DMS53 treated with DMSO at 0.1 percent for 48 hours (cell line): ENCODE results near the gene CCDC178.
"Not testable (repeated sequence)": the region's sequence is repeated elsewhere in the genome, so short reads cannot be mapped to it uniquely, and the experiment has no call there.

Experiments
- DNase-seq: peaks from one replicate; lab custom pipeline; 2025; ENCODE audit not compliant: unreplicated experiment; lab: John Stamatoyannopoulos, UW

The CCDC178 gene

DNA sequence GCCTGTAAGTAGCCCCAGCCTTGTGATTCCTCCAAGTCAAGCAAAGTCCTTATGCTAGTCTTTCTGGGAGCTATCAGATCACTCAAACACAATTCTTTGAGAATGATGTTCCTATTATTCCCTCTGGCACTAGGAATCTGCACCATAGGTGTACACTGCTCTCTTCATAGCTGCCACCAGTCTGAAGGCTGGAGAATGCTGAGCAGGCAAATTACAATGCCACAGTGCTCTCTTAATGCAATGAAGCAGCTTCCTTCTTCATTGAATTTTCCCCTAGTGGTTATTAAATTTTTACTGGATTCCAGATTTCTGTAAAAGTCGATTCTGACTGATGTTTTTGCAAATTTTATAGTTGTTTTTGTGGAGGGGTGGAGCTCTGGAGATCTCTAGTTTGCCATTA, 84.8 kb downstream of the CCDC178 start:
- peak; percentile 24 for DNase-seq

DNA sequence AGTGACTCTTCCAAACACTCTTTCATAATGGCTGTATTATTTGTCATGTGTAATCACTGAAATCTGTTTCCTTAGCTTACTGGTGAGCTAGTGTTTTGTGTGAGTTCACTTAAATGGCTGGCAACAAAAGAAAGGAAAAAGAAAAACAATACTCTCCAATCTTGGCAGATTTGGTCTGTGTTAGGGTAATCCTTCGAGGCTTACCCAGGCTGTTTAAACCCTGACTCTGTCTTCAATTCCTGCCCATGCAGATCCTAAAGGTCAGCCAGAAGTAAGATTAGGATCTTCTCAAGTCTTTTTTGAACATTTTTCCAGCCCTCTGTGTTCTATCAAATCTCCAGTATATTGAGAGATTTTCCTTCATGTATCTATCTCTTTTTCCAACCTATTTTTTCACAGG, 85.3 kb downstream of the CCDC178 start:
- peak; percentile 77 for DNase-seq

DNA sequence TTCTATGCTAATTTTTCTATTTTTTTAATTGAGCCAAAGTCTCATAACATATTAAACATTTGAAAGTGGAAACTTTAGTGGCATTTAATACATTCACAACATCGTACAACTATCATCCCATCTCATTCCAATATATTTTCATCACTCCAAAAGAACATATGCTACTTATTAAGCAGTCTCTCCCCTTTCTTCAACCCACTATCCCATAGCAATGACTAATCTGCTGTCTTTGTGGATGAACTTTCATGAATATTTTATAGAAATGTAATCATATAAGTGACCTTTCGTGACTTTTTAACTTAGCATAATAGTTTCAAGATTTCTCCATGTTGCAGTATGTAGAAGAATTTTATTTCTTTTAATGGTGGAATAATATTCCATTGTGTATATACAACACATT, 90.3 kb downstream of the CCDC178 start:
- DNase-seq, result no peak

DNA sequence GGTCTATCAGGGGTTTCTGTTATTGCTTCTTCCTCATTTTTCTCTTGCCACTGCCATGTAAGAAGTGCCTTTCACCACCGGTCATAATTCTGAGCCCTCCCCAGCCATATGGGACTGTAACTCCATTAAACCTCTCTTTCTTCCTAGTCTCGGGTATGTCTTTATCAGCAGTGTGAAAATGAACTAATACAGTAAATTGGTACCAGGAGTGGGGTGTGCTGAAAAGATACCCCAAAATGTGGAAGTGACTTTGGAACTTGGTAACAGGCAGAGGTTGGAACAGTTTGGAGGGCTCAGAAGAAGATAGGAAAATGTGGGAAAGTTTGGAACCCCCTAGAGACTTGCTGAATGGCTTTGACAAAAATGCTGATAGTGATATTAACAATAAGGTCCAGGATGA, 100.8 kb downstream of the CCDC178 start:
- not testable (repeated sequence) for DNase-seq

DNA sequence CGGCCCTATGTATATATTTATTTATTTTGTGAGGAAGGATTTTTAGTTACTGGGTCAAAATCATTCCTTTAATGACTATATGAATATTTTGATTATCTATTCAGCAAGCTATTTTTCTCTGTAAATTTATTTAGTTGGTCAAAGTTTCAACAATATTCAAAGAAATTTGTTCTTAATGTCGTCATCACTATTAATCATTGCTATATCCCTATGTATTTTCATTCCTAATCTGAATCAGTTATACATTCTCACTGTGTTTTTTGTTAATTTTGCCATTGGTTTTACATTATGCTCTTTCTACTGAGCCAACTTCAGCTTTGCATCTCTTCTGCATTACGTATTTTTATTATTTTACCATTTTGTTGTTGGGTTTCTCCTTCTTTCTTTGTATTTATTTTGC, 105.7 kb downstream of the CCDC178 start:
- DNase-seq, result no peak

DNA sequence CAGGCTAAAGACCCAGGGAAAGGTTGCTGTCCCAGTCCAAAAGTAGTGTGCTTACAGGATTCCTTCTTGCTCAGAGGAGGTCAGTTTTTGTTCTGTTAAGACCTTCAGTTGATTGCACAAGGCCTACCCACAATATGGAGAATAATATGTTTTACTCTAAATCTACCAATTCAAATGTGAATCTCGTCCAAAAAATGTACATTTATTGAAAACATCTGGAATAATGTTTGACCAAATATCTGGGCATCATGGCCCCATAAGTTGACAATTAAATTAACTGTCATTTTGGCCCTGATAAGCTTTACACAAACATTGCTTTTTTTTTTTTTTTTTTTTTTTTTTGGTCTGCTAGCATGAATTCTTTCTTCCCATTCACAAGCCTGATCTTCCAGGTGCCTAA, 109.8 kb downstream of the CCDC178 start:
- no peak for DNase-seq

DNA sequence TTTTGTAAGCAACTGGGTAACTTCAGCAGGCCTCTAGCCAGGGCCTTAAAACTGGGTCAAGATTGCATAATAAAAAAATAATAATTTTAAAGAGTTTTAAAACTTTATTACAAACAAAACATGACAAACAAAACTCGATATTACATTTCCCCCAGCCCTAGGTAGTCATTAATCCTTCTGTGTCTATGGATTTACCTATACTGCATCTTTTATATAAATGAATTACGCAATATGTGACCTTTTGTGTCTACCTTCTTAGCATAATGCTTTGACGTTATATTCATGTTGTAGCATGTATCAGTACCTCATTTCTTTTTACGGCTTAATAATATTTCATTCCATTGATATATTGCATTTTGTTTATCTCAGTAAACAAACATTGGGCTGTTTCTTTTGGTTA, 113.5 kb downstream of the CCDC178 start:
- no peak for DNase-seq

DNA sequence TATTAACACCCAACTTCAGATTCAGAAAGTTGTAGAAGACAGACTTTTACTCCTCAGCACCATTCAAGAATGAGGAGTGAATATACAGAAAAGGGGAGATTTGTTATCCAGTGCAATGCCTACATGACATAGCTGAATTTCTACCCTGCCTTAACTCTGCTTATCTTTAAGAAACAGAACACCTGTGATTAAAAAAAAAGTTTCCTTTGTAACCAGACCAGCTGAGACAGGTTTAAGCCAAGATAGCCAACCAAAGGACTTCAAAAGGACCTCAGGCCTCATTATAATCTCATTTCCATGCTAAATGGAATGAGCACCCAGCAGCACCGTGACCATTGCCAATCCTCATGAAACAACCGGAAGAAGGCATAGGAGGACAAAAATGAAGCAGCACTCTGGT, 122.9 kb downstream of the CCDC178 start:
- DNase-seq, result no peak

DNA sequence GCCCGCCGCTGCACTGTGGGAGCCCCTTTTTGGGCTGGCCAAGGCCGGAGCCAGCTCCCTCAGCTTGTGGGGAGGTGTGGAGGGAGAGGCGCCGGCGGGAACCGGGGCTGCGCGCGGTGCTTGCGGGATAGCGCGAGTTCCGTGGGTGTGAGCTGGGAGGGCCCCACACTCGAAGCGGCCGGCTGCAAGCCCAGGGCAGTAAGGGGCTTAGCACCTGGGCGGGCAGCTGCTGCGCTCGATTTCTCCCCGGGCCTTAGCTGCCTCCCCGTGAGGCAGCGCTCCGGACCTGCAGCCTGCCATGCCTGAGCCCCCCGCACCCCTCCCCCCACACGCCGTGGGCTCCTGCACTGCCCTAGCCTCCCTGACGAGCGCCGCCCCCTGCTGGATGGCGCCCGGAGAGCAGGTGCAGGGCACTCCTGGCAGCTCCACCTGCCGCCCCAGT, 124.4 kb downstream of the CCDC178 start:
- no peak for DNase-seq

DNA sequence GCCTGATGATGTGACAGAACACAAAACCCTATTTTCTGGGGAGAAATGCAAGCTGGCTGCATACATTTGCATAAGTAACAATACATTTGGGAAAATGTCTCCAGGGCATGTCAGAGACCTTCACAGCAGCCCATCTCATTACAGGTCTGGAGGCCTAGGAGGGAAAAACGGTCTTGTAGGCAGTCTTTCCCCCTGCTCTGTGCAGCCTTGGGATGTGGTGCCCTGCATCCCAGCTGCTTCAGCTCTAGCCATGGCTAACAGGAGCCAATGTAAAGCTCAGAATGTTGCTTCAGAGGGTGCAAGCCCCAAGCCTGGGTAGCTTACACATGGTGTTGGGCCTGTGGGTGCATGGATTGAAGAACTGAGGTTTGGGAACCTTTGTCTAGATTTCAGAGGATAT, 133.0 kb downstream of the CCDC178 start:
- no peak for DNase-seq

DNA sequence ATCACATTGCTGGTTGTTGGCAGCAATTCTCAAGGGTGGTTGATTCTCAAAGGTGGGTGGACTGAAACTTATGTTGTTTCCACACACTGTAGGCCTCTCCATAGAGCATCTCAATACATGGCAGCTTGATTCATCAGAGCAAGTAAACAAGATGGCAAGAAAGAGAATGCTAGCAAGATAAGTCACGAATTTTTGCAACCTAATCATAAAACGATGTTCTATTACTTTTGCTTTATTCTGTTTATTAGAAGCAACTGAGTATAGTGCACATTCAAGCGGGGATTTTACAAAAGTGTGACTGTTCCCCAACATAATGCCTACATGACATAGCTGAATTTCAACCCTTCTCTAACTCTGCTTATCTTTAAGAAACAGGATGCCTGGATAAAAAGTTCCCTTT, 136.2 kb downstream of the CCDC178 start:
- no peak for DNase-seq

DNA sequence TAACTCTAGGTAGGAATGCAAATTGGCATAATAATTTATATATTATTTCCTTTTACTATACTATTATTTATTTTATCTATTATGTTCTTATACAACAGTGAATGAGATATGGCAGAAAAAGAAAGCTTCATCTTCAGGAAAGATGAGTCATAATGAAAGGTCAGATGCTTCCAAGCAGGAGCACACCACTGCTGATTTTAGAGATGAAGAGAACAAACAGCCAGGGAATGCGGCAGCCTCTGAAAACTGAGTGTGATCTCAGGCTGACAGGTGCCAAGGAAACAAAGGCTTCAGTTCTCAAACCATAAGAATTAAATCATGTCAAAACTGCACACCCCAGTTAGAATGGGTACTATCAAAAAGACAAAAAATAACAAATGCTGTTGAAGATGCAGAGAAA, 149.0 kb downstream of the CCDC178 start:
- DNase-seq, result peak; percentile 80

DNA sequence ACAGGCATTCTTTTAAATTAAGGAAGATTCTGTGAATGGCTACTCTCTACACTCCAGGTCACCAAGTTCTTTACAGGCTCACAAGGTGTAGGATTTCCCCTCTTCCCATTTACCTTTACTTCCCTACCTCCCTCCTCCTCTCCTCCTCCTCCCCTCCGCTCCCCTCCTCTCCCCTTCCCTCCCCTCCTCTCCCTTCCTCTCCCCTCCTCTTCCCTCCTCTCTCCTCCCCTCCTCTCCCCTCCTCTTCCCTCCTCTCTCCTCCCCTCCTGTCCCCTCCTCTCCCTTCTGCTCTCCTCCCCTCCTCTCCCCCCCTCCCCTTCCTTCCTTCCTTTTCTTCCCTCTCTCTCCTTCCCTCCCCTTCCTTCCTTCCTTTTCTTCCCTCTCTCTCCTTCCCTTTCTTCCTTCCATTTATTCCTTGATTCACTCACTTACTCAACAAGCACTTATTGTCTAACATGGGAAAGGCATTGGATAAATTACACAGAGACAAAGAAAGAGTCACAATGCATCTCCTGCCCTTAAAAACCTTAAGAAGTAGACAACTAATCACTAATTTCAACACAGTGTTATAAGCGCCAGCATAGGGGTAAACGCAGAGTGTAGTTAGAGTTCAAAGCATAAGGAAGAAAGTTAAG, 152.3 kb downstream of the CCDC178 start:
- DNase-seq, result no peak

DNA sequence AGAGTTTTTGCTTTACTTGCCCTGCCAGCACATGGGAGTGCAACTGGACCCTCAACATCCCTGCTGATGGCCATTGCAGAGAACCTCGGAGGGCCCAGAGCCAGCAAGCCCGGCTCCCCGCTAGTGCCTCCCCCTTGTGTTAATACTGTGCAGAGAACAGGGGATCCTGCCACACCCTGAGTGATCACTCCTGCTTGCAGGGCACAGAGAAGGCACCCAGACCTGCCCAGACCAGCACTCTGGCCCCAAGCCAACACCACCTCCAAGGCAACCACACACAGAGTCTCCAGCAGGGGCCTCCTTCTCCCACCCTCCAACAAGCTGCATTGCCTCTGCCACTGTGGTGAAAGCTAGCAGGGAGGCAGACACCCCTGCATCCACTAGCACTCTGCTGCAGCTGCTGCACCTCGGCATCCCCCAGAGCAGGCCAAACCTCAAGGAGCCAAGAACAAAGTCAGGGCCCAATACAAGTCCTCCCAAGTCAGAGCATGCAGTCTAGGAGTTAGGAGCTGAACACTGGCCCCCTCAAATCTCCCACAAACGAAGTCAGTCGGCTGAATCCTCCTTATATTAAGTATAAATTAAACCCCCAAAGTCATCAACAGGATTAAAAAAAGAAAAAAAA, 157.7 kb downstream of the CCDC178 start:
- DNase-seq, result no peak

DNA sequence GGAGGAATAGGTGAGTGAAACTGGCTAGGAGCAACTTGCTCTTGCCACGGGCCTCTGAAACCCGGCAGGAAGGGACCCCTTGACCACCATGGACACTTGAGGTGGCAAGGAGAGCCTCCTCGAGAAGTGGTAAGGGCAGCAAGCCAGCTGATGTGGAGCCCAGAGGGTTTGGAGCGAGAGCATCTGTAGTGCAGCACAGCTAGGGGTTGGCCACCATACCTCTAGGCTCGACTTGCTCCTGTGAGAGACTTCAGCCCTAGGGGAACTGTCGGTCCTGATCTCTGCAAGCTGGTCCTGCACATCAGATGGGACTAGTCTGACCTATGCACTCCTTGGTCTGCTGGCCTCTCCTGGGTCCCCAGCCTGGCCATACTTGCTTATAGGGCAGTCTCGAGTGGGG, 158.4 kb downstream of the CCDC178 start:
- no peak for DNase-seq

DNA sequence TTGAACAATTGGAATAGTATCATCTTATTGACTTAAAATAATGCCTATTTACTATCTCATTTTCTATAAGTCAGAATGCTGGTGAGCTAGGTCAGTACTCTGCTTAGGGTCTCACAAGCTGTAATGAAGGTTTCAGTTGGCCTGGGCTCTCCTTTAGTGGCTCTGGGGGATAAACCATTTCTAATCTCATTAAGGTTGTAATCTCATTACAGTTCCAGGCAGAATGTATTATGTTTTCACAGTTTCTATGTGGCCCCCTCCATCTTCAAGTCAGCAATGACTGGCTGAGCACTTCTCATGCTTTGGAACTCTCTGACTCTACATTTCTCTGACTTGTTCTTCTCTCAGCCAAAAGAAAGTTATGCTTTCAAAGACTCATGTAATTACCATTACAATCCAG, 163.1 kb downstream of the CCDC178 start:
- DNase-seq, result no peak

DNA sequence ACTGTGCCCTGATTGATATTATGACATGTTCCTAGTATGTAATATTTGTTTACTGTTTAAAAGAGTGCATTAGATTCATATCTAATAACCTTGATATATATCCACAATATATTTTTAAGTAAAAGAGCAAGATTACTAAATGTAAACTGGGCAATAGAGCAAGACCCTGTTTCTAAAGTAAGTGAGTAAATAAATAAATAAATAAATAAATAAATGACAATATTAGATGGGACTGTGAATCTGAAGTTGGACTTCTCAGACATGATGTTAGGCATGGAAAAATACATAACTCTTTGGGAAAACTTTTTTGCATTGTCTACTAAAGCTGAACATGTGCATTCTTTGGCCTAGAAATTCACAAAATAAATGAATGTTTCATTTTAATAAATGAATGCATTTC, 164.7 kb downstream of the CCDC178 start:
- DNase-seq, result no peak

DNA sequence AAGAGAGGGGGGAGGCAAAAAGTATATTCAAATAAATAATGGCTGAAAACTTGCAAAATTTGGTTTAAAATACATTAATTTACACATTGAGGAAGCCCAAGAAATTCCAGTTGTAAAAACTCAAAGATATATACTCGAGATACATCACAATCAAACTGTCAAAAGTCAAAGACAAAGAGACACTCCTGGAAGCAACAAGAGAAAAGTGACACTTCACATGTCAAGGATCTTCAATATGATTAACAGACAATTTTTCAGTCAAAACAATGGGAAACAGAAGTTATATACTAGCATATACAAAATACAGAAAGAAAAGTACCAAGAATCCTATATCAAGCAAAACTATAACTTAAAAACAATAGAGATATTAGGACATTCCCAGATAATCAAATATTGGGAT, 170.2 kb downstream of the CCDC178 start:
- no peak for DNase-seq

DNA sequence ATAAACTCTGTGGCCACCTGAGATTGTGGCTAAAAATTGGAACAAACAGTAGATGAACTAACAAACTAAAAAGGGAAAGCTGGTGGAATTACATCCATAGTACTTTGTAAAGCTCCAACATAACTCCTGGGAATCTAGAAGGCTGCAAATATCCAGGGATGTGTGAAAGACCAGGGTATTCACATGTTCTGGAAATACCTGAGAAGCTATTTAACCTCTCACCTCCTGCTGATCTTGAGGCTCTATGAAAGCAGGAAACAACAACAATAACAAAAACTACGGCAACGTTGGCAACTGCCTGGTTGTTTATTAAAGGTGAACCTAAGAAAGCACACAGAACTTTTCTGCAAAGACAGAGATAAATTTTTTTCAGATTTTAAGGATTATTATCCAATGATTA, 171.3 kb downstream of the CCDC178 start:
- DNase-seq, result no peak

DNA sequence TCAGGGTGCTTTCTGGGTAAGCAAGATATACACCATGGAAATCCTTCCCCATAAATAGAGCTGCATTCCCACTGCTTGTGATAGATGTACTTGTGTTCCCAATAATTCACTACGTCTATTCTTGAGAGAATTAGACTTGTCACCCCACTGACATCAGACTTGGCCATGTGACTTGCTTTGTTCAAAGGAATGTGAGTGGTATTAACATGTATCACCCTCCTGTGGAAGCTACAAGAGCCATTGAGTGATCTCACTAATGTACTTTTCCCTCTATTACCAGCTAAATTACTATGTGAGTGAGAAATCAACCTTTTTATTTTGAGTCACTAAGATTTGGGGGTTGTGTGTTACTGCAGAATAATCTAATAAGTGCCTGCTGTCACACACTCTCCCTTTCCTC, 176.0 kb downstream of the CCDC178 start:
- DNase-seq, result no peak

DNA sequence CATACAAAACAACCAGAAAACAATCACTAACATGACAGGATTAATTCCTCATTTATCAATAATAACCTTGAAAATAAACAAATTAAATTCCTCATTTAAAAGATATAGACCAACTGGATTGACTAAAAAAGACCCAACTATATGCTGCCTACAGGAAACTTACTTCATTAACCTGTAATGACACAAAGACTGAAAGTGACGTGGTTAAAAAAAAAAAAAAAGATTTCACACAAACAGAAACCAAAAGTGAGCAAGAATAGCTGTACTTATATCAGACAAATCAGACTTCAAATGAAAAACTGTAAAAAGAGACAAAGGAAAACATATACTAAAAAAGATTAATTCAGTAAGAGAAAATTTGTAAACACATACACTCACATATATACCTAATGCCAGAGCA, 201.2 kb downstream of the CCDC178 start:
- DNase-seq, result no peak

DNA sequence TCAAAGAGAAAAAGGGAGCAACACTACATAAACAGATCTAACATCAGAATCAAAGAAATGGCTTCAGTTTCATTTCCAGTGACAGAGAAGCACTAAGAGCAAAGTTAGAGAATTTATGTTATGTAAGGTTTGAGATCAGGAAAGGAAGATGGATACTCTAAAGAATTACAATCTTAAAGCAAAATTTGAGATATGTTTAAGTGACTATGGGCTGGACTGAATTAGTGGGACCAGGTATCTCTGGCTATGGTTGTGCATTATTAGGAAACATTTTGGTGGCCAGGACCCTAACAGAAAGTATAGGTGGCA, 208.2 kb downstream of the CCDC178 start:
- no peak for DNase-seq
